ENCODE results near the gene BOLA1.
"Not testable (repeated sequence)": the region's sequence is repeated elsewhere in the genome, so short reads cannot be mapped to it uniquely, and the experiment has no call there.

BOLA1 gene

GRCh38 chr1:149937759-149938158, 38.4 kb downstream of the BOLA1 start:
- ChIA-PET POLR2A (interaction anchor here (2.3 to 4.3 kb wide), 2 partner anchors 9 to 50 kb away, joined by 20 to 48 read pairs; partner anchors contain the start of gene SF3B4), CTCF (interaction anchor here (0.6 to 0.7 kb wide), 2 partner anchors 120 to 231 kb away, joined by 3 to 4 read pairs; no protein-coding TSS in a partner anchor)
- H3K9me3 ChIP-seq (ENCODE audit: control insufficient read depth, insufficient read depth, low read depth, low read length): no peaks in the 10 kb centered on the region
- peaks cover 6% of the 10 kb centered on the region; the same call in 1 of the 2 replicates for H3K4me1 ChIP-seq (ENCODE audit: control insufficient read depth, insufficient read depth, low read length)
- no peak overlapping the region for H3K4me3 ChIP-seq (ENCODE audit: low read depth, low read length)
- peak overlapping the region; percentile 10; the same call in 1 of the 2 replicates for H3K27ac ChIP-seq (ENCODE audit: extremely low read depth, low read depth, low read length)
- TF ChIP-seq ZNF341 (tag by site-specific recombination; IDR thresholded peaks at IDR 0.05; ENCODE audit: low read depth): 0 out of 2 replicates have a peak, but pooled peaks have one; percentile 7
- TF ChIP-seq SP3 (tag by site-specific recombination; IDR thresholded peaks at IDR 0.05): no peak
- 0 out of 2 replicates have a peak, but pooled peaks have one; percentile 35 for TF ChIP-seq PATZ1 (tag by site-specific recombination; IDR thresholded peaks at IDR 0.05)
- peak; percentile 41; the same call in 1 of the 2 replicates for TF ChIP-seq PRDM10 (tag by site-specific recombination; IDR thresholded peaks at IDR 0.05)
- TF ChIP-seq PRDM1 (tag by site-specific recombination; IDR thresholded peaks at IDR 0.05): 0 out of 2 replicates have a peak, but pooled peaks have one; percentile 1
- peaks cover 0 to 14% of the 10 kb centered on the region in 2 experiments; a peak in 1 of 3 replicates for H3K36me3 ChIP-seq (ENCODE audit: control insufficient read depth in 2 of 2, insufficient read depth in 1 of 2, low read length in 2 of 2)

DNA sequence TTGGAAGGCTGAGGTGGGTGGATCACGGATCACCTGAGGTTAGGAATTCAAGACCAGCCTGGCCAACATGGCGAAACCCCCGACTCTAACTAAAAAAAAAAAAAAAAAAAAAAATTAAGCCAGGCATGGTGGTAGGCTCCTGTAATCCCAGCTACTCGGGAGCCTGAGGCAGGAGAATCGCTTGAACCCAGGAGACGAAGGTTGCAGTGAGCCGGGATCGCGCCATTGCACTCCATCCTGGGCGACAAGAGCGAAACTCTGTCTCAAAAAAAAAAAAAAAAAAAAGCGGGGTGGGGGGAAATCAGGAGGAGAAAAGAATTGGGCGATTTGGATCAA, 39.3 kb downstream of the BOLA1 start:
- Histone ChIP-seq H3K27ac (ENCODE audit: extremely low read depth, low read depth, low read length) (peak overlapping the region; percentile 62), H3K4me3 (ENCODE audit: low read depth, low read length) (peak overlapping the region; percentile 41), H3K36me3 (ENCODE audit: control insufficient read depth in 2 of 2, insufficient read depth in 1 of 2, low read length in 2 of 2) (peaks cover 0 to 11% of the 10 kb centered on the region in 2 experiments; a peak in 1 of 3 replicates)
- H3K4me1 ChIP-seq (ENCODE audit: control insufficient read depth, insufficient read depth, low read length); H3K9me3 ChIP-seq (ENCODE audit: control insufficient read depth, insufficient read depth, low read depth, low read length): not testable (repeated sequence)
- POLR2A ChIA-PET: interaction anchor here (0.6 to 4.3 kb wide), 9 partner anchors 9 to 405 kb away, joined by 3 to 48 read pairs (median 3); a partner anchor contains a TSS
- CTCF ChIA-PET: interaction anchor here (0.9 kb wide), 1 partner anchor 23 kb away, joined by 3 read pairs; no protein-coding TSS in a partner anchor
- TF ChIP-seq ZNF335 (tag by site-specific recombination; conservative IDR thresholded peaks at IDR 0.05) (peak; percentile 72), ZNF362 (tag by site-specific recombination; IDR thresholded peaks at IDR 0.05) (peak; percentile 97)

DNA sequence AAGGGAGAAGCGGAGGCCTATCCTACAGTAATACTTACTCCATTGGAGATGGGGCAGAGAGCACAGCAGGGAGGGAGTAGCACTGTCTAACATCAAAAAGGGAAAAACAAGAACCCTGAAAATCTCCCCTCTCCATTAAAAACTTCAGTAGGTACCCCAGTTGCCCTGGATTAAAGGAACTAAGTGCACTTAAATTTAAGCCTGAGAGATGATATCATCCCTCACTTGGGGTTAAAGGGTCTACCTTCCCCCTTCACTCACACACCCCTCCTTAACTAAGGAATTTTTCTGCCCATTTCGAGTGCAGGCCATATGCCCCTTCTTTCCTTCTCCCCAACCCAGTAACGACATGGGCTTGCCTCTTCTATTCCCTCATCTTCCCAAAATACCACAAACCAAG, 41.1 kb downstream of the BOLA1 start:
- Histone ChIP-seq H3K4me1 (ENCODE audit: control insufficient read depth, insufficient read depth, low read length) (peaks cover 6% of the 10 kb centered on the region; the same call in 1 of the 2 replicates), H3K9me3 (ENCODE audit: control insufficient read depth, insufficient read depth, low read depth, low read length) (no peaks in the 10 kb centered on the region), H3K27ac (ENCODE audit: extremely low read depth, low read depth, low read length) (no peak overlapping the region), H3K36me3 (ENCODE audit: control insufficient read depth in 2 of 2, insufficient read depth in 1 of 2, low read length in 2 of 2) (peaks cover 0 to 21% of the 10 kb centered on the region in 2 experiments; a peak in 1 of 3 replicates), H3K4me3 (ENCODE audit: low read depth, low read length) (no peak overlapping the region)
- ChIA-PET CTCF (interaction anchor here (0.6 to 1.2 kb wide), 4 partner anchors 10 to 117 kb away, joined by 3 to 10 read pairs (median 4); no protein-coding TSS in a partner anchor), POLR2A (interaction anchor here (4.3 kb wide), 1 partner anchor 52 kb away, joined by 48 read pairs; a partner anchor contains a TSS)
- TF ChIP-seq PATZ1 (tag by site-specific recombination; IDR thresholded peaks at IDR 0.05): no peak
- TF ChIP-seq ZNF423 (tag by site-specific recombination; IDR thresholded peaks at IDR 0.05): no peak
- peak; percentile 98 for TF ChIP-seq PRDM10 (tag by site-specific recombination; IDR thresholded peaks at IDR 0.05)
- TF ChIP-seq ZNF391 (tag by site-specific recombination; IDR thresholded peaks at IDR 0.05; ENCODE audit: borderline replicate concordance, low read depth): no peak
- no peak for TF ChIP-seq ZBTB20 (tag by site-specific recombination; IDR thresholded peaks at IDR 0.05)
- TF ChIP-seq ZNF394 (tag by site-specific recombination; IDR thresholded peaks at IDR 0.05; ENCODE audit: borderline replicate concordance): peak; percentile 63; the same call in 1 of the 2 replicates
- TF ChIP-seq ZNF2 (tag by site-specific recombination; IDR thresholded peaks at IDR 0.05): no peak

Data from HEK293 (cell line).